ENCODE results near the gene MYH14. TPM values are rescaled to one million over a fixed set of nuclear protein-coding genes. Genes with fewer than 3 reads are reported as not detected.

Gene MYH14
- polyA plus RNA-seq, 3 donors: not detected

- TF ChIP-seq CTCF (IDR thresholded peaks at IDR 0.05): no peak
- Histone ChIP-seq H3K9me3 (replicated peaks in 1 of 2; ENCODE audit: control insufficient read depth in 1 of 2, insufficient read depth in 1 of 2, low read length in 2 of 2) (peaks cover 5 to 27% of the 10 kb centered on the region in 2 donors), H2AFZ (ENCODE audit: insufficient read depth, low read depth, low read length, poor library complexity, severe bottlenecking) (no peak overlapping the region), H3K9ac (ENCODE audit: insufficient read depth, low read length, poor library complexity, severe bottlenecking) (no peak overlapping the region), H3K4me1 (ENCODE audit: control insufficient read depth in 1 of 2, insufficient read depth in 2 of 2, low read length in 2 of 2) (no peaks in the 10 kb centered on the region), H3K36me3 (replicated peaks in 1 of 2; ENCODE audit: control insufficient read depth in 1 of 2, insufficient read depth in 2 of 2, low read length in 2 of 2) (no peaks in the 10 kb centered on the region), H3K27ac (ENCODE audit: low read depth in 1 of 2, low read length in 2 of 2) (no peak overlapping the region), H3K4me3 (replicated peaks in 1 of 3; ENCODE audit: low read depth in 2 of 3, low read length in 3 of 3) (no peak overlapping the region), H3K27me3 (ENCODE audit: control insufficient read depth in 2 of 2, insufficient read depth in 2 of 2, low read length in 2 of 2) (peaks cover 0 to 2% of the 10 kb centered on the region in 2 donors), H4K20me1 (ENCODE audit: insufficient read depth, low read length) (no peaks in the 10 kb centered on the region), H3K79me2 (ENCODE audit: insufficient read depth, low read length) (no peaks in the 10 kb centered on the region), H3K4me2 (replicated peaks; ENCODE audit: extremely low read depth, low read length, poor library complexity, severe bottlenecking) (no peak overlapping the region)
- H3K27me3 Mint-ChIP-seq (ENCODE audit: low read depth in 3 of 3): peaks cover 8 to 22% (median 12%) of the 10 kb centered on the region in 3 donors
- intact Hi-C loops (cut with micrococcal nuclease): no loop called here
- DNase-seq: no peak
- H3K36me3 Mint-ChIP-seq: no peaks in the 10 kb centered on the region
- 61% methylated on average over 11 of the region's 15 CpGs for WGBS (ENCODE audit: insufficient coverage)
- no peaks in the 10 kb centered on the region for H3K4me1 Mint-ChIP-seq
- H3K9me3 Mint-ChIP-seq: peaks cover 12 to 36% (median 24%) of the 10 kb centered on the region in 7 donors
- H3K27ac Mint-ChIP-seq: no peak overlapping the region
- peak overlapping the region in 1 of 2 donors; percentile 22 for H3K4me3 Mint-ChIP-seq
These were observed 87.4 kb downstream of the MYH14 start for GRCh38 chr19:50290775-50291174.

GRCh38 chr19:50292216-50292827, 88.9 kb downstream of the MYH14 start:
- Histone ChIP-seq H4K20me1 (ENCODE audit: insufficient read depth, low read length) (no peaks in the 10 kb centered on the region), H3K36me3 (replicated peaks in 1 of 2; ENCODE audit: control insufficient read depth in 1 of 2, insufficient read depth in 2 of 2, low read length in 2 of 2) (no peaks in the 10 kb centered on the region), H3K27me3 (ENCODE audit: control insufficient read depth in 2 of 2, insufficient read depth in 2 of 2, low read length in 2 of 2) (peaks cover 0 to 2% of the 10 kb centered on the region in 2 donors), H3K9ac (ENCODE audit: insufficient read depth, low read length, poor library complexity, severe bottlenecking) (no peak overlapping the region), H3K4me2 (replicated peaks; ENCODE audit: extremely low read depth, low read length, poor library complexity, severe bottlenecking) (no peak overlapping the region), H3K79me2 (ENCODE audit: insufficient read depth, low read length) (no peaks in the 10 kb centered on the region), H3K9me3 (replicated peaks in 1 of 2; ENCODE audit: control insufficient read depth in 1 of 2, insufficient read depth in 1 of 2, low read length in 2 of 2) (peaks cover 0 to 19% of the 10 kb centered on the region in 2 donors), H2AFZ (ENCODE audit: insufficient read depth, low read depth, low read length, poor library complexity, severe bottlenecking) (no peak overlapping the region), H3K27ac (ENCODE audit: low read depth in 1 of 2, low read length in 2 of 2) (no peak overlapping the region), H3K4me1 (ENCODE audit: control insufficient read depth in 1 of 2, insufficient read depth in 2 of 2, low read length in 2 of 2) (no peaks in the 10 kb centered on the region), H3K4me3 (replicated peaks in 1 of 3; ENCODE audit: low read depth in 2 of 3, low read length in 3 of 3) (no peak overlapping the region)
- H3K4me3 Mint-ChIP-seq: peak overlapping the region in 1 of 2 donors; percentile 32
- no peak for DNase-seq
- peaks cover 5 to 22% (median 10%) of the 10 kb centered on the region in 7 donors for H3K9me3 Mint-ChIP-seq
- WGBS (ENCODE audit: insufficient coverage): 58% methylated on average over 7 of the region's 11 CpGs
- H3K36me3 Mint-ChIP-seq: no peaks in the 10 kb centered on the region
- H3K4me1 Mint-ChIP-seq: no peaks in the 10 kb centered on the region
- intact Hi-C loops (cut with micrococcal nuclease): no loop called here
- TF ChIP-seq CTCF (IDR thresholded peaks at IDR 0.05): no peak
- H3K27ac Mint-ChIP-seq: no peak overlapping the region
- peaks cover 11 to 22% (median 16%) of the 10 kb centered on the region in 3 donors for H3K27me3 Mint-ChIP-seq (ENCODE audit: low read depth in 3 of 3)

All from CD14-positive monocyte (primary cell).